H54 (cell line): ENCODE data around the gene GRIN2A.

Source experiments
- DNase-seq: peaks from one replicate; pipeline ENCODE4 v3.0.0; 2011; ENCODE audit warnings: low spot score, mixed read lengths; ENCODE audit not compliant: insufficient read length
- FAIRE-seq: peaks from 3 replicates; lab custom pipeline; 2011; peaks lifted over from hg19 to GRCh38; lab: Jason Lieb, UNC
- POLR2A ChIP-seq: IDR thresholded peaks from 2 replicates; pipeline ENCODE4 v1.6.1; 2011; ENCODE audit warnings: low read depth, mild to moderate bottlenecking, low read length

The GRIN2A gene

DNA sequence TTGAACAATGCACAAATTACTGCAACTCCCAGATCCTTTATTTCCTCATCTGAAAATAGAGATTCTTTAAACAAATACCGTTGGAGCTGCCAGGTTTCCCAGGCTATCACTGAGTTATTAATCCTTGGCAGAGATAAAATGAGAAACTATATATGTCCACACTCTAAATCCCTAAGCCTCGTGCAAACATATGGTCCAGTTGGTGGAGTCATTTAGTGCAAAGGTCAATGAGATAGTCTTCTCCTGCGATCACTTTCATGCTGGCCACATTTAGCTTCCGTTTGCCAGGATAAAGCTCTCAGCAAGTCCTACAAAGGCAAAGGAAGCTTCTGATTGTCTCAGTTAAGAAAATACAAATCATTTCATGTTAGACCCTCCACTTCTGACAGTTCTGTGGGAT lies 11.0 kb downstream of the GRIN2A start:
- FAIRE-seq (no peak), DNase-seq (no peak)
- TF ChIP-seq POLR2A = no peak

DNA sequence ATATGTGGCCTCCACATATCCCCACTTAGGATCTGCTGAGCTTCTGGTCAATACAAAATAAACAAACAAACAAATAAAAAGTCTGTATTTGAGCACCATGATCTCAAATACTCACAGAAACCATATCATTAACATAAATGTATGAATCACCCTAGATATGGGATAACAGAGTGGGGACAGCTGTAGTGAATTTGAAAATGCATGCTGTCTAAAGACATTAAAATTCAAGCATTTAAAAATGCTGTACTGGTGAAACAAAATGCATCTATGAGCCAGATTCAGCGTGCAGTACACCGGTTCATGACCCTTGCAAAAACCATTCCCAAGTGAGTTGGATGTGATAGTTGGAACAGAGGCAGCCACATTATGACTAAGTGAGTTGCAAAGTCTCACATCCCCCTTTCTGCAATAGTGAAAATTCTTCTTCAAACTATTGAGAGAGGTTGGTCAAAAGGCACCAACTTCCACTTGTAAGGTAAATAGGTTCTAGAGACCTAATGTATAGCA lies 12.3 kb downstream of the GRIN2A start:
- DNase-seq = no peak
- no peak for FAIRE-seq

DNA sequence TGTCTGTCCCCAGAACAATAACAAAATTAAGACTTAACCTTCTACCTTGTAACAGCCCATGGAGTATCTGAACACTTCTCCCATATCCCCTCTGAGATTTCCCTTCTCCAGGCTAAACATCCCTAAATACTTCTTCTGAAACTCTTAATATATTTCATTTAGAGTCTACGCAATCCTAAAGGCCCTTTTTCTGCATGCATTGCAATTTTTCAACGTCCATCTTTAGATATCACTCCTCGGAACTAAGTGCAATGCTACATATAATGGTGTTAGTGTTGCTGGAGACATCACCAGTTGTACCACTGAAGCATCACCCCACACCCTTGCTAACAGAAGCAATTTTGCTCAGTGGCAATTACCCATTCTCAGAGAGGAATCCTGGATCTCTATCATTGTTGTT lies 13.2 kb downstream of the GRIN2A start:
- no peak for FAIRE-seq
- TF ChIP-seq POLR2A = no peak
- DNase-seq = no peak

More for the DNA sequence above, 12.3 kb downstream of the GRIN2A start:
- no peak for TF ChIP-seq POLR2A

DNA sequence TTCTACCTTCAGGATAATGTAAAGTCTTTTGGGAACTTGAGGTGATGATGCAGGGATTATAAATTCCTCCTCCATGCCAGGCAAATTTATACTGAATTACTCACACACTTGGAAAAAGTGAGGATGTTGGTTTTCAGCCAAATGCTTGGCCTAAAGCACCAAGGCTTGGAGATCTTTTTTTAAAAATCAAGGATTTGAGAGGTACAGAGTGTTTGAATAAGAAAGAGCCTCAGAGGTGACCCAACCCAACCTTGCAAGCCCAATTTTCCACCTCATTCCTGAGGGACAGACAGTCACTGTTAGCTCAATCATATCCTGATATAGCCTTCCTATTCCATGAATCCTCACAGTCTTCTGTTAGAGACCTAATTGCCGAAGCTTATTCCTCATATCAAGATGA lies 14.0 kb downstream of the GRIN2A start:
- no peak for DNase-seq
- no peak for TF ChIP-seq POLR2A
- no peak for FAIRE-seq

DNA sequence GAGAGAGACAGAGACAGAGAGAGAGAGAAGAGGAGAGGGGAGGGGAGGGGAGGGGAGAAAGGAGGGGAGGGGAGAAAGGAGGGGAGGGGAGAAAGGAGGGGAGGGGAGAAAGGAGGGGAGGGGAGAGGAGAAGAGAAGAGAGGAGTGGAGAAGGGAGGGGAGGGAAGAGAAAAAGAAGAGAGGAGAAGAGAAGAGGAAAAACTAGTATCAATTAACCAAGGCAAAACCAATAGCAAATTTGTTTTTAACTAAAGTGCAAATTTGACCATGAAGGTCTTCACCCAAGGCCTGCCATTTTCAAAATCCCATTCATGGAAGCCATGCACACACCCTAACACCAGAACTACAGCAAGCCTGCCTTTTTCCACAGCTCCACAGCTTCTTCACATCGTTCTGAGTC lies 16.6 kb downstream of the GRIN2A start:
- no peak for FAIRE-seq
- no peak for DNase-seq

DNA sequence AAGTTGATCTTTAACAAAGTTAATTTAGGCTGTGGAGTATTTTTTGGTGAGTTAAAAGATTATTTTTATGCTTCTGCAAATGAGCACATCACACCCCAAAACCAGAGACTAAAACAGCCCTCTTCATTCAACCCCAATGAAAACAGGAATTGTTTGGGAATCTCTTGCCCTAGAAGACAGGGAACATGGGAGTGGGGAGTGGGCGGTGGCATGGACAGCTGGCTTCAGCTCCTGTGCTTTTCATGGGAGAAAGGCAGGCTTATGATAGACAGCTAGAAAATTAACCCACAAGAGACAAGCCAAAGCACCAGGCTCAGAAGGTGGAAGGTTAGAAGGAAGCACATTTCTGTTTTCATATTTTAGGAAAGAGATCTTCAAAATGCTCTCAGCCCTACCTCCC lies 19.2 kb downstream of the GRIN2A start:
- FAIRE-seq = no peak
- TF ChIP-seq POLR2A = no peak
- DNase-seq = no peak

More for the DNA sequence above, 16.6 kb downstream of the GRIN2A start:
- no peak for TF ChIP-seq POLR2A

DNA sequence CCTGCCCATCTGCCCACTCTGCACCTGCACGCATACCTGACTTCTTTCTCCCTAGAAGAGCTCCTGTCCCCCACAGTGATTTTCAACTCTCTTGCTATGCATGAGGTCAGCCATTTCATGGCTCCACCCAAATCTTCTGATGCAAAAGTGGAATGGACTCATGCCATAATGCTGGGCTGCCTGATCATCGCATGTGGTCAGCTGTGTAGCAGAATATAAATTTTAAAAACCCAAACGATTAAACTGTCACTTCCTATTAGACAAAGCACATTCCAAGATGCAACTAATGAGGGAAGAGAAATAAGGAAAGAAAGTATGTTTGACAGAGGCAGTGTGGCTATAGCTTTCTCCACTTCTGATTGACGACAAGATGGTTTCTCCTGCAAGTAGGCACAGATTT lies 26.1 kb downstream of the GRIN2A start:
- no peak for TF ChIP-seq POLR2A
- FAIRE-seq (no peak), DNase-seq (no peak)

DNA sequence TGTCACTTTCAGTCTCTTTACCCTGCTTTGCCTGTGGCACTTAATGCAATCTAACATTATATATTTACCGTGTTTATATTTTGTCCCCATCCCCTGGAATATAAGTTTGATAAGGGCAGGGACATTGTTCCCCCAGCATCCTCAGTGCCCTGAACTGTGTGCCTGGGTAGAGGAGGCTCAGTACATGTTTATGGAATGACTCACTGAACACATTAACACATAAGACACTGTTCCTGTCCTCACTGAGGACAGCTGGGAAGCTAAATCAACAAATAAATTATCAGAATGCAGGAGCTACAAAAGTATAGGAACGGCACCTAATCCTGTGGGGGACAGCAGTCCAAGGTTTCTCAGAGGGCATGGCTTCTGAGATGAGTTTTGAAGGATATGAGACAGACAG lies 27.8 kb downstream of the GRIN2A start:
- DNase-seq (no peak), FAIRE-seq (no peak)
- no peak for TF ChIP-seq POLR2A

DNA sequence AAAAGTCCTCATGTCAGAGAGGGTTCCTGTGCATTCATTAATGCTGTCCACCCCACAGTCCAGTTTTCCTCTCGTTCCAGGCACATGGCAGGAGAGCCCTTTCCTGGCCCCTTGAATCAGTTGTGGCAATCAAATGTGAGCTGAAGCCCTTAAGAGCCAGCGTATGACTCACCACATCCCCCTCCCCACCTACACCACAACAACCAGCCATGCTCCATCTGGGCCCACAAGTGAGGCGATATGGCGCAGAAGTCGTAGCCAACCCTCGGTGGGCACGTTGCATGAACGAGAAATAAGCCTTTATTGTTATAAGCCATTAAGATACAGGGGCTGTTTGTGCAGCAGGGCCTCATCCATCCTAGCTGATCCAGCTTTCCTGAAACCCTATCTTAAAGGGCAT lies 28.2 kb downstream of the GRIN2A start:
- no peak for FAIRE-seq
- no peak for DNase-seq
- no peak for TF ChIP-seq POLR2A

DNA sequence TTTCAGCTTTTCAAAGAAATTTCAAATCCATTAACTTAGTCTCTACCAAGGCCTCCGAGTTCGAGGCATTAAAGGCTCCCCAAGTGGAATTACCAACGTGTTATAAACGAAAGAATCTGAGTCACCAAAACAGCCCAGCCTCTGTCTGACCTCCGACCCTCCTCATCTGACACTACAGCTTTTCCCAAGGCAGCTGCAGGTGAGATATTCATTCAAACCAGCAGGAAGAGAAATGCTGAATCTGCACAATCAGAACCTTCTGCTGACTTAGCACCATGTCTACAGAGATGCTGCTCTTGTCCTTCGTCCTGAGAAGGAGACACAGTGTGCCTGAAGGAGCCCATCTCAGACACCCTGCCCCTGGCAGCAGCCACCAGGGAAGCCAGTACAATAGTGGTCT lies 30.5 kb downstream of the GRIN2A start:
- FAIRE-seq = no peak
- TF ChIP-seq POLR2A = no peak

DNA sequence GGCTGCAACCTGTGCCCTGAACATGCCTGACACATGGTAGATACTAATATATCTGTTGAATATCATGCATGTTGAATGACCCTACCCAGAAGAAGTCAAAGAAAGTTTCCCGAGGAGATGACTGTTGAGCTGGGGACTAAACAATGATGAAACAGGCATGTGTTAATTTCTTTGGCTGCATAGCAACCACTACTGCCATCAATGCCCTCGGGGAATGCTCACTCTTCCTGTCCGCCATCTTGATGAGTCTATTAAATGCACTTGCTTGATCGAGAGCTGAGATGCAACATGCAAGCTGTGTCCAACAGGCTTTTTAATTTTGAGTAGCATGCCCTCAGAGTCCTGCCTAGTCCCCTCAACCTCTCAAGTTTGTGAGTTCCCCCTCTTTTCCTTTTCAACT lies 31.3 kb downstream of the GRIN2A start:
- no peak for DNase-seq
- no peak for FAIRE-seq
- no peak for TF ChIP-seq POLR2A

More for the DNA sequence above, 30.5 kb downstream of the GRIN2A start:
- DNase-seq = no peak

DNA sequence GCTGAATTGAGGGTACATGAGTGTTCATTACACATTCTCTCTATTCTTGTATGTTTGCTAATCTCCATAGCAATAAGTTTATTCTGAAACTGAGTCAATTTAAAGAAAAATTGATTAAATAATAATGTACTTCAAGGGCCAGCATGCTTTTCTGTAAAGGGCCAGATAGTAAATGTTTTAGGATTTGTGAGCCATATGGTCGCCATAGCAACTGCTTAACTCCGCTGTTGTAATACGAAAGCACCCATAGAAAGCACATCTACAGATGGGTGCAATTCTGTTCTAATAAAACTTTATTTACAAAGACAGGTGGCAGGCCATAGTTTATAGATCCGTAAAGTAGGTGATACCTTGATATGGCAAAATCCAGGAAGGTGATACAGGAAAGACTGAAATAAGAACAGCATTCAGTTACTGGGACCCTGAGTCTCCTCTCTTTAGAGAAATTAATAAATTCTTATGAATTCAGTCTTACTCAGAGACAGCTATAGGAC lies 36.6 kb downstream of the GRIN2A start:
- no peak for TF ChIP-seq POLR2A
- FAIRE-seq (no peak), DNase-seq (no peak)

DNA sequence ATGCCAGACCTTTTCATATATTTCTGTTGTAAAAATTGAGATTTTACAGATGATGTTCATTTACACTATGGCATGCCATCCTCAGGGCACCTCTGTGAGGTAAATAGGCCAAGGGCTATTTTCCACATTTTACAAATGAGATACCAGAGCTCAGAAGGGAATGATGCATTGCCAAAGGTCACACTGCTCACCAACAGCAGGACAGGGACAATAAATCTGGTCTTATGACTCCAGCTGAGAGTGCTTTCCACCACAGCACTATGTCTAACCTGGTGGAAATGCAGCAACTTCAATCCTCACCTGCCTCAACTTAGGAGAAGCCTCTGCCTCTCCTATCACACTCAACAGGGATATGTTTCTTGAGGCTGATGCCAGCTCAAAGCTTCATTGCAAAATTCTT lies 40.6 kb downstream of the GRIN2A start:
- DNase-seq = no peak
- TF ChIP-seq POLR2A = no peak

DNA sequence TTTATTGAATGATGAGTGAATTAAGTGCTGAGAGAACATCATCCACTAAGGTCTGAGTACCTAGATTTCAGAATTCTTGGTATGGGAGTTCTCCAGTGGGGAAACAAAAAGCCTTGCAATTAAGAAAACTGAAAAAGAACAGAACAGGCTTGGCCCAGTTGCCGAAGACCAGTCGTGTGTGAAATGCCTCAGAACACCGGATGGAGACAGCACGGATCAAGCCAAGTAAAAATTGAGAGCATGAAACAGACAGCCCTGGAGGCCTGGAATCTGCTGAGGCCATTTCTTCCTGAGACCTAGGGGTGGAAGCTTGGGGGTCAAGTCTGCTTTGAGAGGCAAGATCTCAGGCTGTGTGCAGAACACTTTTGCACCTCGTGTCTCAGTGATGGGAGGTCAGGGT lies 43.3 kb downstream of the GRIN2A start:
- FAIRE-seq (no peak), DNase-seq (no peak)
- no peak for TF ChIP-seq POLR2A

More for the DNA sequence above, 40.6 kb downstream of the GRIN2A start:
- FAIRE-seq = no peak

DNA sequence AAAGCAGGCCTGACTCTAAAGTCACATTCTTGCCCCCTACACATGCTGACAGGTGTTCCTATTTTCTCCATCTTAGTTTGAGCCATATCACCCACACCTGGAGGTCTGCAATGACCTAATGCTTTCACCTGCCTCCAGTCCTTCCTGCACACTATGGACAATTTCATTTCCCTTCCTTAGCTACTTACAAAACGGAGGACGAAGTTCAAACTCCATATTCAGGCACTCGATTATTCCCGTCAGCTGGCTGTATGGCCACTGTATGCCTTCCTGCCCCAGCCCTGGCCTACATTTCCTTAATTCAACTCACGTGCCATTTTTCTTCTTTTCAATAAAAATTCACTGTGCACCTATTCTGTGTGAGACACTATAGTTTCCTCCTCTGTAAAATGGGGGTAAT lies 44.9 kb downstream of the GRIN2A start:
- FAIRE-seq = no peak
- TF ChIP-seq POLR2A = no peak
- DNase-seq = no peak
